Epithelial cell of prostate (primary cell): ENCODE results near the gene EPB41L4A.
"Not testable (repeated sequence)": the region's sequence is repeated elsewhere in the genome, so short reads cannot be mapped to it uniquely, and the experiment has no call there.

Experiments
- DNase-seq: peaks from one replicate; pipeline ENCODE4 v3.0.0-alpha.2; 2011; ENCODE audit warnings: low read depth, low spot score
- H3K27ac ChIP-seq: fragments of 450-650 bp; 2 replicates; pipeline ENCODE4 v1.5.1; 2017; ENCODE audit warnings: mild to moderate bottlenecking

Gene EPB41L4A

DNA sequence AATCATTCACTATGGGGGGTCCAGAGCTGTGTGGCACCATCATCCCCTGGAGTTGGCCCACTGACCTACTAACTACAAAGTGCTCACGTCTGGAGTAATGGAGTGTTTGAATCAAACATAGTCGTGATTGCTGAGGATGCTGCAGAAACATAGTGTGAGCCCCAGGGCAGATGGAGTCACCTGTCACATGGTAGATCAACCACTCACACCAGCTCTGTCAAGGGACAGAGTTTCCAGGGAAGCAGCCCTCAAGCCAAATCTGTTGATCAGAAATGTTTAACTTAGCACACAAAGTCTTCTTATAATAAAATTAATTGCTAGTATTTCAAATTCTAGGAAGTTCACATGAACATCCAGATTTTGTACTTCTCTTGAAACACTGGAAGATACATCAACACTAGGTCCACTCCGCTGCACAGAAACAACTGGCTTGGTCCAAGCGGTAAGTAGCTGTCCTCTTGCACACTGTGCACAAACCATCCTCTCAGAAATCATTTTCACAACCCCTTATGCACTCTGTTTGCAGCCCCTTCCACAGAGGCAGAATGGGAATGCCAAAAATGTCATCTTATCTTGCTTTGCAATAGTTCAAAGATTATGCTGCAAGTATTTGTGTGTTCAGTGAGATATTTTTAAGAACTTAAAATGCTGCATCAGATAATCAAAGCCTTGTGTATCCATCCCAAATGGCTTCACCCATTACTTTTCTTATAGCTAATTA, 191.0 kb downstream of the EPB41L4A start:
- peak overlapping the region; percentile 83 for H3K27ac ChIP-seq
- no peak for DNase-seq

DNA sequence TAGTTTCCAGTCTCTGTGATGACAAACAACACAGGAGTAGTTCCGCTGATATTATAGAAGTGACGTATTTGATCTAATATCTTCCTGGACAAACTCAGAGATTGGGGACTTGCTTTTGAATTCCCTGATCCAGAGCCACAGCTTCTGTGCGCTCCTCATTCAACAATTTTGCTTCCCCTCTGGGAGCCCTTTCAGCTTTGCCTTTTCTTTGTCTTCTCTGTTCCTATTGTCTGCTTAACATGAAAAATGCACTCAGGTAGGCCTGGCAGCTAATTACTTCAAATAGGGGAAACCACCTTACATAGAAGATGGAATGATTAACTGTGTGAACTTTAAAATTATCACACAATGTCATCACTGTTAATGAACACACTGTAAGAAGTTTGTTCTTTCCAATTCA, 192.9 kb downstream of the EPB41L4A start:
- H3K27ac ChIP-seq = no peak overlapping the region
- no peak for DNase-seq

DNA sequence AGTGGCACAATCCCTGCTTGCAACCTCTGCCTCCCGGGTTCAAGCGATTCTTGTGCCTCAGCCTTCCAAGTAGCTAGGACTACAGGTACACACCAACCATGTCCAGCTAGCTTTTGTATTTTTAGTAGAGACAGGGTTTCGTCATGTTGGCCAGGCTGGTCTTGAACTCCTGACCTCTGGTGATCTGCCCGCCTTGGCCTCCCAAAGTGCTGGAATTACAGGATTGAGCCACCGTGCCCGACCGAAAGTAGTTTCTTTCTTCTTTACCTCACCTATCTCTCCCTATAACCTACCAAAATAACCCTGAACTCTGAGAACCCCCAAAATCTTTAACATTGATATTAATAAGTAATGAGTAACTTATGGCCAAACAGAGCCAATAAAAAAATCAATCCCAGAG, 196.1 kb downstream of the EPB41L4A start:
- not testable (repeated sequence) for H3K27ac ChIP-seq, DNase-seq

DNA sequence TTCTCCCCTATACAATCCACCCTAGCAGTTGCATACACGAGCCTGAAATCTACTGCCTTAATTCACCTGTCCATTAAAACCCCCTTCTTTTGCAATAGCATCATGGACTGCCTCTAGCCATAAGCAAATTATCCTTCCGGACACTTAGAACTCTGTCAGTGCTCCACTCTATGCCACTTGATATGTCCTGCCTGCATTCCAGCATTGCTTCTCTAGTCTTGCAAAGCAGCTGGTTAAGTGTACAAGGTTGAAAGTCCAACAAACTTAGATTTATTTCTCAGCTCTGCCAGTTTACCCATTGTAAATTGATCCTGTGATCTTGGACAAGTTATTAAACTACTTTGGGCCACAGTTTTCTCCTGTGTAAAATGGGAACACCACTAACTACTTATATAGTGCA, 197.9 kb downstream of the EPB41L4A start:
- no peak for DNase-seq
- no peak overlapping the region for H3K27ac ChIP-seq

DNA sequence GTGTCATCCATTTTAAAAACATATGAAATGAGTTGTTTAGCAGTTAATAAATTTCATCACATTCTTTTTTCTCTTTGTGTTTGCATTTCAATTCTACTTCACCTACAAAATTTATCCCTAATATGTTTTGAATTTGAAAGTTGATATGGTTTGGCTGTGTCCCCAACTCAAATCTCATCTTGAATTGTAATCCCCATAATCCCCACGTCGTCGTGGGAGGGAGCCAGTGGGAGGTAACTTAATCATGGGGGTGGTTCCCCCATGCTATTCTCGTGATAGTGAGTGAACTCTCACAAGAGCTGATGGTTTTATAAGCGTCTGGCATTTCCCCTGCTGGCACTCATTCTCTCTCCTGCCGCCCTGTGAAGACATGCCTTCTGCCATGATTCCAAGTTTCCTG, 200.1 kb downstream of the EPB41L4A start:
- H3K27ac ChIP-seq = no peak overlapping the region
- no peak for DNase-seq

DNA sequence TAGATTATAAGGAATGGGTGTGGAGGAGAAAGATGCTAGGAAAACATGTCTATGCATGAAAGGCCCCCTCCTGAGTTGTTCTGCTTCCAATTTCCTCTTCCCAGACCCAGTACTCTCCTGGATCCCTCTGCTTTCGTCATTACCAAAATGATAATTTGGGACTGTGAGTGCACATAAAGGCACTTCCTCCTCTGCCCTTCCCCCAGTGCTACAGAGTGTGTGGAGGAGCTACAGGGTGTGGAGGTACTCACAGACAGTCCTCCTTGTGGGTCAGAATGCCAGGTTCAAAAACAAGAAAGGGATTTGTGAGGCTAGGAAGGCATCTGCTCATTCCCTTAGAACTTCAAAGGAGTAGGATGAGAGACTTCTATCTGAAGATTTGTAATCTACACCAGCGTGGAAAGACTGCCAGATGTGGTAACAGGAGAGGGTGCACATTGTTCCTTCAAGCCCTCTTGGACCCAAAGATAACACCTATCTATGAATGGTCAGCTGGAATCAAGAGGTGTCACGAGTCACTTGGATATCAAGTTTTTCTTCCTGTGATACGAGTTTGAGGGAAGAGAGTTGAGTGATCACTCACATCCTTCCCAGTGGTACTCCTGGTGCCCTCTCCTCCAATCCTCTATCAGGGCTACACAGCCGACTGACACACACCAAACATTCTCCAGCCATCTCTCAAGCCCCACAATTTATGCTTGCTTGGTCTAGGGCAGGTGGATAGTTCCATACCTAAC, 201.1 kb downstream of the EPB41L4A start:
- no peak for DNase-seq

DNA sequence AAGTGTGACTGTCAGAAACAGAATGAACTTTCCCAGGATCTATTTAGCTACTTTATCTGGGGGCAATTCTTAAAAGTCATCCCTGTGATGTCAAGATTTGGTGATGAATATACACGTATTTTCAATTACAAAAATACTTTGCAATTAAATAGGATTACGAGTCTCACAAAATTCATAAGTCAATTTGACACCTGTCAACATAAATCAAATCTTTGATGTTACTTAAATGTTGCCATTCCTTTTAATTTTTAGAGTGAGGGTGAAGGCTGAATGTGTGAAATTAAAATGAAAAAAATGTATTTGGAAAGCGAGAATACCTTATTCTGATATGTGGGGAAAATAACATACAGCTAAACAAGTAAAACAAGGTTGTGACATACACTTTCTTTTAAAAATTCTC, 202.9 kb downstream of the EPB41L4A start:
- DNase-seq = no peak
- no peak overlapping the region for H3K27ac ChIP-seq

More for the DNA sequence above, 201.1 kb downstream of the EPB41L4A start:
- no peak overlapping the region for H3K27ac ChIP-seq

DNA sequence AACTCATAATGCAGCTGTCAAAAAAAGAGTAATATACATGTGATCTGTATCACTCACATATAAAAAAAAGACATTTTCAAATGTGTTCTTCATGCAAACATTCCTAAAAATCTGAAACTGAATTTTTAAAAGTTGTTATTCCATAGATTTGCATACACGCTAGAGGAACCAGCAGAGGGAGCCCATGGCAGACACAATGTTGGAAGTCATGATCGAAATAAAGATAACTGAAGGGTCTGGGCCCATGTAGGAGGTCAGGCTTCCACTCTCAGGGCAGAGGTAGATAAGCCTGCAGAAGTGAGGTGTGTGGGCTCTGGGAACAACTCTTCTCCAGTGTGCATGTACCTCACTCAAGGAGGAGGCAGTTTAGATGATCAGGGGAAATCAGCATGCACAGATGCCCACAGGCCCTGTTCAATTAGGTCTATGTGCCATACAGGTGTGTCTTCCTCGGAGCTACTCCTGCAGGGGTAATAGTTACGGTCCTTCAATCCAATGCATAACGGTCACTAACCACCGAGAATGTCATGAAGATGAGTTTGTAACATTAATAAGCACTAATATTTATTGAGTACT, 208.6 kb downstream of the EPB41L4A start:
- H3K27ac ChIP-seq = no peak overlapping the region
- DNase-seq = no peak

DNA sequence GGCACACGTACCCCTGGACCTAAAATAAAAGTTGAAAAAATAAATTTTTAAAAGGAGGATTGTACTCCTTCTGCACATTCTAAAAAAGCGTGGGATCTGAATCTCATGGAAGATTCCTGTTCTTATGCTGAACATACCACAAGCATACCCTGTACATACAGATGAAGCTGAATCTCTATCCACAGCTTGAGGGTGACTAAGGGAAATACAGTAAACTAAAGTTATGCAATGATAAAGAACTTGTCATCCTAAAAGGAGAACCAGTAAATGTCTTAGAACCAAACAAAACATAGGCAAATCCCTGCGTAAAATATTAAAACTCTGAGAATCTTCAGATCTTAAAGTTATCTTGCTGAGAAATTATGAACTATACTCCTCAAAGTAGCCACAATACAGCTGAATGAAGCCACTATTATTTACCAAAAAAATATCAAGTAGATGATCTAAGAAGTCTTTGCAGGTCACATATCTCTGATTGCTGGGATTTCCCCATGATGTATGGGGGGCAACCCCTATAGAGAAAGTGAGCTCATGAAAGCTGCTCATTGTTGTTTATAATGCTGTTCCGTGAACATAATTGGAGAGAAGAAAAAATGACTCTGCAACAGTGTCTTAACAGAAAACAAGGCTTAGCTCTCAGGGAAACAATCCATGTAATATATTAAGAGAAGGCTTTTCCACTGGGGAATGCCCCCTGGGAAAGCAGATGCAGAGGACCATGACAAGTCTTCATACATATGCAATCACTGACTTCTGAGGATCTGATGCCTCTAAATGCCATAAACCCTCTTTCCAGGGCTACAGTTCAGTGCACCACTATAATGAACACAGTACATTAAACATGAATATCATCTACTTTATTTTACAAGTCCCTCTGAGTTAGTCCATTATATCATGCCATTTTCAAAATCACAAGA, 210.1 kb downstream of the EPB41L4A start:
- no peak for DNase-seq
- no peak overlapping the region for H3K27ac ChIP-seq

DNA sequence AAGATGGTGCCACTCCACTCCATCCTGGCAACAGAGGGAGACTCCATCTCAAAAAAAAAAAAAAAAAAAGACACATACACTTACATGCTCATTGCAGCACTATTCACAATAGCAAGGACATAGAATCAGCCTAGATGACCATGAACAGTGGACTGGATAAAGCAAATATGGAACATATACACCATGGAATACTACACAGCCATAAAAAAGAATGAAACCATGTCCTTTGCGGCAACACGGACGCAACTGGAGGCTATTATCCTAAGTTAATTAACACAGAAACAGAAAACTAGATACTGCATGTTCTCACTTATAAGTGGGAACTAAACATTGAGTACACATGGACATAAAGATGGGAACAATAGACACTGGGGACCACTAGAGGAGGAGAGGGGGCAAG, 210.9 kb downstream of the EPB41L4A start:
- not testable (repeated sequence) for DNase-seq, H3K27ac ChIP-seq

DNA sequence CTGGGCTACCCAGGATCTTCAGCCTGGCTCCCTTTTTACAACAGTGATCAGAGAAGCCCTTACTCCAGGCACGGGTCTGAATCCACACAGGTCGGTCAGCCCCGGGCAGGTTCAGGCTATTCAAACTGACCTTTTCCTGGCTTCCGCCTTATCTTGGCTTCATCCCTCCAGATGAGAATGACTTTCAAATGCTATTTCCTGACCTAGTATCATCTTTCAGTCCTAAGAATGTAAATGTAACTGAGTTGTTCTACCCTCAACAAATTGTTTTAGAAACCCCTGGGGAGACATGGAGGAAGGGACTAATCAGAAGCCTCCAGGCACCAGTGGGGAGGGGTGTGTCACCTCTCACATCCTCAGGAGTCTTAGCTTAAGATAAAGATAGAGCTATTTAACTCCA, 213.2 kb downstream of the EPB41L4A start:
- DNase-seq = no peak
- H3K27ac ChIP-seq = no peak overlapping the region

DNA sequence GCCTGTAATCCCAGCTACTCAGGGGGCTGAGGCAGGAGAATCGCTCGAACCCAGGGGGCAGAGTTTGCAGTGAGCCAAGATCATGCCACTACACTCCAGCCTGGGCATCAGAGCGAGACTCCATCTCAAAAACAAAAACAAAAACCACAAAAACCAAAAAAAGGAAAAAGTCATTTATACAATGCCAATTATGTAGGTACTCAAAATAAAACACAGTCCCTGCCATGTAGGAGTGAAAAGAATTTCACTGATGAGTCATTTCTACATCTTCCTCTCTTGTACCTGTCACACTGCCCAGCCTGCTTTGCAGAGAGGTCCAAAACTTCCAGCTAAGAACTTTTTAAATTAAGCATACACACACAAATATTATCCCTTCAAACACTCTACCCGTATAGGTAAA, 215.8 kb downstream of the EPB41L4A start:
- H3K27ac ChIP-seq = peak overlapping the region; percentile 48
- DNase-seq = no peak

DNA sequence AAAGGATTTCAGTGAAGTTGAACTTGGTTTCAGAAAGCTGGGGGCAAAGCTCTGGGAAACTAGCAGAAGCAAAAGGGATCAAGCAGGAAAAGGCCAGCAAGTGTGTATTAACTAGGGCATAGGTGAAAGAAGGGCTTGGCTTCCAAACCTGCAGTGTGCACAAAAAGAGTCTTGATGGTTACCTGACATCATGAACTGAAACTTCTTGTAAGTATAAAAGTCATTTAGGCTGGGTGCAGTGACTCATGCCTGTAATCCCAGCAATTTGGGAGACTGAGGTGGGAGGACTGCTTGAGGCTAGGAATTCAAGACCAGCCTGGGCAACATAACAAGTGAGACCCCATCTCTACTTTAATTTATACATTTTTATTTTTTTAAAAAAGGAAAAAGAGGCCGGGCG, 216.4 kb downstream of the EPB41L4A start:
- peak overlapping the region; percentile 48 for H3K27ac ChIP-seq
- DNase-seq = no peak

DNA sequence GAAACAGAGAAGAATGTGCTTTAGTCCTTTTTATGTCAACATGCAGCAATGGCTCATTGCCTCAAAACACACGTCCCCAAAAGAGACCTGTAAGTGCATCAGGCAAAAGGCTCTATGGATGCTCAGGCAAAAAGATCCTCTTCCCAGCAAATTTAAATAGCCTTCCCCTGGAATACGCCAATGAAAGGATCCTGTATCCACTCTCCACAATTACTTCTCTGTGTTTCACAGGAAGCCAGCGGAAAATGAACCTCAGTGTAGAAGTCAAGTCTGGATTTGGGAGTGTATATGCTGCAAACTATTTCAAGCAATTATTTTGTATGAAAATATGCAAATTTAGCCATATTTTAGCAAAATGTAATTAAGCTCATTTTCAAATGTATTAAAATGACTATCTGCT, 217.9 kb downstream of the EPB41L4A start:
- no peak overlapping the region for H3K27ac ChIP-seq
- no peak for DNase-seq

DNA sequence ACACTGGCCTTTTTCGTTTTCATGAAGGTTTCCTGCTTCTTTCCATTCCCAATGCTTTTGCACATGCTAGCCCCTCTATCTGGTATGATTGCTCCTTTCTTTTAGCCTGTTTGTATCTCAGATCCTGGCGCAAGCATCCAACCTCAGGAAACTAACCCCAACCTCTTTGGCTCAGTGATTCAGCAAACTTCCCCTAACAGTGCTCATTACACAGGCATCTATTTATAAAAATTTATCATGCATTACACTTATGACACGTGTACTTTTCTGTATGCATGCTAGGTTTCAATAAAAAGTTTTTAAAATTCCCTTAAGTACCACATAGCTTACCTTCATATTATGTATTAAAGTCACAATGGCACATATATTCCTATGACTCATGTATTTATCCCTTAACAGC, 218.9 kb downstream of the EPB41L4A start:
- no peak for DNase-seq
- H3K27ac ChIP-seq = no peak overlapping the region

DNA sequence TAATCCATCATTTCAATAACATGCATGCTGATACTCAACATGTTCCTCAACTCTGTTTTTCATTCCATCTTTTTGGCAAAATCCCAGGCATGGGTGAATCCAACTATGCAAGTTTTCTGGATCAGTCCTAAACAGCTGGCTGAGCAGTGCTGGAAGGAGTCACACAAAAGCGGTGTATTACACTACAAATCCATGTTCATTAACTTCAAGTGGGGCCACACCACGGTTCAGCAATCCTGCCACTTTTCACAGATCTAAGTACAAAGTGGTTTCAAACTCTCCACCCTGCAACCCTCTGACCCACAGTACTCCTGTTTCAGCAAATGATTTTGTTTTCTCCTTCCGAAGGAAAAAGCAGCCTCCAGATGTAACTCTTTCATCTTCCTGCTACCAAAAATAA, 222.5 kb downstream of the EPB41L4A start:
- H3K27ac ChIP-seq = no peak overlapping the region
- DNase-seq = no peak

DNA sequence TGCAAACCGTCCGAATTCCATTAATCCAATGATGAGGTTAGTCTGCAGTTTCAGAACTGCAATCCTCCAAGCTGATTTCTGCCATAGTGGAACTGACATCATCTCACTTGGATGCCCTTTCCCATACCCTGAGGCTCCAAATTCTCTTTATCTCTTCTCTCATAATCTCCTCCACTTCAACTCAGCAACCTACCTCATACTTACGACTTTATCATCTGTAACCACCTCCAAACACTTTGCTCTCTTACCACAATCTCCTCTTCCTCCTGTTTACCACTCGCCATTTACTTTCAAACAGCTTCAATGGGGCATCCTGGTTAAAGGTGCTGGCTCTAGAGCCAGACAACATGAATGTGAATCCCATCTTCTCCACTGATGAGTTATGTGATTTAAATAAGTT, 223.2 kb downstream of the EPB41L4A start:
- no peak for DNase-seq
- H3K27ac ChIP-seq = no peak overlapping the region

DNA sequence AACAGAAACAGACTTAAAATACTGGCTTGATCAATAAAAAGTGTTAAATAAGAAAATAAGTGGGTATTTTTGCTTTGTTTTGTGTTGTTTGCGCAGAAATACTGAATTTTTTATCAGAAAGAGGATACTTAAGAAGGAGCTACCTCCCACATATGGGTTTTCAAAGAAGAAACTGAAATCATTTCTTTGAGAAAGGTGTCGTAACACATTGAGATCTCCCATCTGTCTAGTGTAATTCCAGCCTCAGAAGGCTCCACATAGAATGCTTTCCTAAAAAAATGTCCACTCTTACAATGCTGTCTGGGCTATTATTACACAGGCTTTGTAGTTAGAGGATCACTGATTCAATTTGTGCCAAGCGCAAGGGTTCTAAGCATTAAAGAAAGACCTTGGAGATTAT, 226.2 kb downstream of the EPB41L4A start:
- DNase-seq = no peak
- no peak overlapping the region for H3K27ac ChIP-seq

DNA sequence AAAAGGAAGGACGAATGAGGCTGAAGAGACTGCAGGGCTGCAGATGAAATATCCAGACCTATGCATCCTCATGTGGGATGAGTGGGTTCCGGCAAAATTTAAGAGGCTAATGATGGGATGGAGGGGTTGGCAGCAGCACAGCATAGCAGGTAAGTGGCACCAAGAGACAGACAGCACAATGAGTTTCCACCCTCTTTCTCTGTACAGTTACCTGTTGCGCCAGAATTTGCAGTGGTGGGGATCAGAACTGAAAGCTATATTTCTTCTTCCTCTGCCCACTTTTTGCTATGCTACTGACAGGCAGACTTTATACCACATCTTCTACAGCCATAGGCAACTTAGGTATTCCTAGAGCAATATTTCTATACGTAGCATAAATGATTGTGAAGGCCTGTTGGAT, 227.0 kb downstream of the EPB41L4A start:
- no peak for DNase-seq
- H3K27ac ChIP-seq = no peak overlapping the region

DNA sequence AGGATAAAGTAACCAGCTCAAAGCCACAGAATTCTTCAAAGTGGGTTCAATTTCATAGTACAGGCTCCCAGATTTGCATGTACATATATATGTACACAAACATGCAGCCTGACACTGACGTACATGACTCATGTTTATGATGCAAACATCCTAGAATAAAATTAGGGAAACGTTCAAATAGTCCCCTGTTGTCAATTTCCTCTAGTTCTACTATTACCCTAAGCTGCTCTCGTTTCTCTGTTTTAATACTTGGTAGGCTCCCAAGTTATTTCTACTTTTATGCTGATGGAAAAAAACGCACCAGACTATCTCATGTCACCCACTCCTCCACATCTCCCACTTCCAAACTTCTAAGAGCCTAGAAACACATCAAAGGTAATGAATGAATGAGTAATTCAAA, 229.7 kb downstream of the EPB41L4A start:
- no peak overlapping the region for H3K27ac ChIP-seq
- no peak for DNase-seq
